PFSK-1 (cell line): ENCODE measurements around the gene MGAT4A.

Experiments
- FOXP2 ChIP-seq: optimal IDR thresholded peaks from 2 replicates; pipeline ENCODE3; 2011; ENCODE audit warnings: borderline replicate concordance, control low read depth, inconsistent platforms; ENCODE audit not compliant: insufficient read depth; ENCODE audit errors: extremely low read length, extremely low read depth
- POLR2AphosphoS5 ChIP-seq: IDR thresholded peaks from 2 replicates; pipeline ENCODE4 v1.6.1; 2012; ENCODE audit warnings: low read depth, mild to moderate bottlenecking, control low read depth, low read length, moderate library complexity
- TAF1 ChIP-seq: IDR thresholded peaks from 2 replicates; pipeline ENCODE4 v1.6.1; 2012; ENCODE audit warnings: low read length, control low read depth, borderline replicate concordance; ENCODE audit not compliant: insufficient read depth
- TF ChIP-seq, protein P1 (sequence below), 2 experiments: IDR thresholded peaks; 2 replicates each; pipeline versions ENCODE4 v1.6.1 to v1.8.0; 2011 to 2012; ENCODE audit warnings: low read depth in 2 of 2, low read length in 2 of 2, control low read depth in 1 of 2, inconsistent platforms in 1 of 2, mild to moderate bottlenecking in 1 of 2, moderate library complexity in 1 of 2; ENCODE audit not compliant: insufficient read depth in 1 of 2

DNA sequence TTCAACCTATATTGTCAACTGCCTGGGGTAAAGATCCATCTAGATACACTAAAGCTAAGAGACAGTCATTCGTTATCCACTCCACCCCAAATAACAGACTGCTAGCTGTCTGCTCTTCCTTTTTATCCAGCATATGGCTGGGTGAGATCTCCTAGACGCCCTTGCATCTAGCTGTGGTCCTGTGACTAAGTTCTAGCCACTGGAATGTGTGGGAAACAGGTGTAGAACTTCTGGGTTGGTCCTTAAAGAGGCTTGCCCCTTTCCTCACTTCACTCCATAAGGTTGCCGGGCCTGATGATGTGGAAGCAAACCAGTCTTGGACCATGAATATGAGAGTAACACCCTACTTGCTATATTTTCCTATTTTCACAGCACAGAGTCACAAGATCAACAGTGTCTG lies 125.9 kb downstream of the MGAT4A start:
- TF ChIP-seq, protein P1, sequence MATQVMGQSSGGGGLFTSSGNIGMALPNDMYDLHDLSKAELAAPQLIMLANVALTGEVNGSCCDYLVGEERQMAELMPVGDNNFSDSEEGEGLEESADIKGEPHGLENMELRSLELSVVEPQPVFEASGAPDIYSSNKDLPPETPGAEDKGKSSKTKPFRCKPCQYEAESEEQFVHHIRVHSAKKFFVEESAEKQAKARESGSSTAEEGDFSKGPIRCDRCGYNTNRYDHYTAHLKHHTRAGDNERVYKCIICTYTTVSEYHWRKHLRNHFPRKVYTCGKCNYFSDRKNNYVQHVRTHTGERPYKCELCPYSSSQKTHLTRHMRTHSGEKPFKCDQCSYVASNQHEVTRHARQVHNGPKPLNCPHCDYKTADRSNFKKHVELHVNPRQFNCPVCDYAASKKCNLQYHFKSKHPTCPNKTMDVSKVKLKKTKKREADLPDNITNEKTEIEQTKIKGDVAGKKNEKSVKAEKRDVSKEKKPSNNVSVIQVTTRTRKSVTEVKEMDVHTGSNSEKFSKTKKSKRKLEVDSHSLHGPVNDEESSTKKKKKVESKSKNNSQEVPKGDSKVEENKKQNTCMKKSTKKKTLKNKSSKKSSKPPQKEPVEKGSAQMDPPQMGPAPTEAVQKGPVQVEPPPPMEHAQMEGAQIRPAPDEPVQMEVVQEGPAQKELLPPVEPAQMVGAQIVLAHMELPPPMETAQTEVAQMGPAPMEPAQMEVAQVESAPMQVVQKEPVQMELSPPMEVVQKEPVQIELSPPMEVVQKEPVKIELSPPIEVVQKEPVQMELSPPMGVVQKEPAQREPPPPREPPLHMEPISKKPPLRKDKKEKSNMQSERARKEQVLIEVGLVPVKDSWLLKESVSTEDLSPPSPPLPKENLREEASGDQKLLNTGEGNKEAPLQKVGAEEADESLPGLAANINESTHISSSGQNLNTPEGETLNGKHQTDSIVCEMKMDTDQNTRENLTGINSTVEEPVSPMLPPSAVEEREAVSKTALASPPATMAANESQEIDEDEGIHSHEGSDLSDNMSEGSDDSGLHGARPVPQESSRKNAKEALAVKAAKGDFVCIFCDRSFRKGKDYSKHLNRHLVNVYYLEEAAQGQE (IDR thresholded peaks at IDR 0.05; ENCODE audit: insufficient read depth in 1 of 2, low read depth in 2 of 2, low read length in 2 of 2): no peak
- TF ChIP-seq POLR2AphosphoS5 (no peak), FOXP2 (no peak), TAF1 (no peak)
